ENCODE data around the gene CAMTA1.

Gene CAMTA1

GRCh38 chr1:6785318-6785727 is at the start of gene CAMTA1:
CAMTA1 (plus strand) TSS chr1:6785454; CDS start chr1:6785531, 77 bp downstream.
- no peak for DNase-seq

GRCh38 chr1:6738987-6739676 is 46.1 kb upstream of the CAMTA1 start:
- DNase-seq: no peak

GRCh38 chr1:6742676-6743188 is 42.5 kb upstream of the CAMTA1 start:
- peak; percentile 30 for DNase-seq

- peak; percentile 76 for DNase-seq
These were observed 41.8 kb upstream of the CAMTA1 start for GRCh38 chr1:6743189-6744101.

- no peak for DNase-seq
These were observed 40.2 kb upstream of the CAMTA1 start for GRCh38 chr1:6745073-6745472.

GRCh38 chr1:6747674-6748073 is 37.6 kb upstream of the CAMTA1 start:
- no peak for DNase-seq

- DNase-seq: no peak
These were observed 34.8 kb upstream of the CAMTA1 start for GRCh38 chr1:6750490-6750889.

GRCh38 chr1:6753320-6754140 is 31.7 kb upstream of the CAMTA1 start:
- DNase-seq: no peak

GRCh38 chr1:6756457-6756856 is 28.8 kb upstream of the CAMTA1 start:
- DNase-seq: no peak

GRCh38 chr1:6757719-6758435 is 27.4 kb upstream of the CAMTA1 start:
- DNase-seq: no peak

GRCh38 chr1:6761196-6761737 is 24.0 kb upstream of the CAMTA1 start:
- DNase-seq: no peak

GRCh38 chr1:6762060-6762459 is 23.2 kb upstream of the CAMTA1 start:
- DNase-seq: no peak

GRCh38 chr1:6770751-6771440 is 14.4 kb upstream of the CAMTA1 start:
- DNase-seq: no peak

GRCh38 chr1:6771441-6771769 is 13.8 kb upstream of the CAMTA1 start:
- DNase-seq: no peak

GRCh38 chr1:6774381-6774780 is 10.9 kb upstream of the CAMTA1 start:
- DNase-seq: no peak

GRCh38 chr1:6775261-6776043 is 9.8 kb upstream of the CAMTA1 start:
- DNase-seq: no peak

GRCh38 chr1:6776389-6776788 is 8.9 kb upstream of the CAMTA1 start:
- no peak for DNase-seq

- DNase-seq: no peak
These were observed 8.4 kb upstream of the CAMTA1 start for GRCh38 chr1:6776895-6777294.

GRCh38 chr1:6777813-6778212 is 7.4 kb upstream of the CAMTA1 start:
- no peak for DNase-seq

- DNase-seq: no peak
These were observed 6.0 kb upstream of the CAMTA1 start for GRCh38 chr1:6779089-6779805.
